DMS53 treated with DMSO at 0.1 percent for 48 hours (cell line): ENCODE results near the gene PDGFRB.

Experiments
- DNase-seq: peaks from one replicate; lab custom pipeline; 2025; ENCODE audit not compliant: unreplicated experiment; lab: John Stamatoyannopoulos, UW

Gene PDGFRB

GRCh38 chr5:150155258-150156026, at the start of gene PDGFRB:
PDGFRB (minus strand) TSS chr5:150155845; CDS start chr5:150137047, 18,798 bp downstream.
- DNase-seq: peak; percentile 3

GRCh38 chr5:150204590-150204960, 48.9 kb upstream of the PDGFRB start:
- DNase-seq: no peak

GRCh38 chr5:150203832-150204589, 48.4 kb upstream of the PDGFRB start:
- no peak for DNase-seq

GRCh38 chr5:150202501-150202900, 46.9 kb upstream of the PDGFRB start:
- no peak for DNase-seq

- DNase-seq: no peak
Observed at GRCh38 chr5:150197476-150197875, 41.8 kb upstream of the PDGFRB start.

GRCh38 chr5:150196986-150197385, 41.3 kb upstream of the PDGFRB start:
- DNase-seq: no peak

- DNase-seq: no peak
Observed at GRCh38 chr5:150196514-150196913, 40.9 kb upstream of the PDGFRB start.

- no peak for DNase-seq
Observed at GRCh38 chr5:150195736-150196485, 40.3 kb upstream of the PDGFRB start.

GRCh38 chr5:150192462-150192861, 36.8 kb upstream of the PDGFRB start:
- DNase-seq: no peak

- no peak for DNase-seq
Observed at GRCh38 chr5:150190987-150191386, 35.3 kb upstream of the PDGFRB start.

GRCh38 chr5:150190503-150190979, 34.9 kb upstream of the PDGFRB start:
- no peak for DNase-seq

GRCh38 chr5:150189728-150190502, 34.3 kb upstream of the PDGFRB start, which contains the start of gene SLC6A7:
SLC6A7 (plus strand) TSS chr5:150190062; CDS start chr5:150190328, 266 bp downstream.
- no peak for DNase-seq

- DNase-seq: no peak
Observed at GRCh38 chr5:150189326-150189725, 33.7 kb upstream of the PDGFRB start.

GRCh38 chr5:150188146-150188842, 32.6 kb upstream of the PDGFRB start:
- no peak for DNase-seq

- DNase-seq: no peak
Observed at GRCh38 chr5:150186897-150187296, 31.3 kb upstream of the PDGFRB start.

GRCh38 chr5:150186137-150186536, 30.5 kb upstream of the PDGFRB start:
- no peak for DNase-seq

- DNase-seq: no peak
Observed at GRCh38 chr5:150184990-150185912, 29.6 kb upstream of the PDGFRB start.

GRCh38 chr5:150184006-150184405, 28.4 kb upstream of the PDGFRB start:
- DNase-seq: no peak

GRCh38 chr5:150183436-150183835, 27.8 kb upstream of the PDGFRB start:
- DNase-seq: no peak
